Measurements from ENCODE around the gene PAK4.
"Not testable (repeated sequence)": the region's sequence is repeated elsewhere in the genome, so short reads cannot be mapped to it uniquely, and the experiment has no call there.

The PAK4 gene

GRCh38 chr19:39125554-39126311 is at the start of gene PAK4:
TSS of gene PAK4 (plus strand) at chr19:39125786. CDS start at chr19:39169554, 43,768 bp downstream.
- peak; percentile 97 for DNase-seq

GRCh38 chr19:39077323-39077722 is 48.3 kb upstream of the PAK4 start:
- DNase-seq: no peak

- no peak for DNase-seq
Measured at GRCh38 chr19:39078436-39079200, 47.0 kb upstream of the PAK4 start.

- no peak for DNase-seq
Measured at GRCh38 chr19:39080431-39080830, 45.2 kb upstream of the PAK4 start.

- DNase-seq: no peak
Measured at GRCh38 chr19:39082167-39082566, 43.4 kb upstream of the PAK4 start.

- no peak for DNase-seq
Measured at GRCh38 chr19:39082745-39083598, 42.6 kb upstream of the PAK4 start.

- DNase-seq: peak; percentile 5
Measured at GRCh38 chr19:39083599-39083982, 42.0 kb upstream of the PAK4 start.

GRCh38 chr19:39083983-39084731 is 41.4 kb upstream of the PAK4 start, which contains the start of gene ACP7:
TSS of gene ACP7 (plus strand) at chr19:39084368. CDS start at chr19:39085270, 902 bp downstream.
- DNase-seq: no peak

GRCh38 chr19:39084732-39085080 is 40.9 kb upstream of the PAK4 start:
- DNase-seq: no peak

- DNase-seq: no peak
Measured at GRCh38 chr19:39085392-39085791, 40.2 kb upstream of the PAK4 start.

GRCh38 chr19:39086386-39086785 is 39.2 kb upstream of the PAK4 start:
- DNase-seq: no peak

- no peak for DNase-seq
Measured at GRCh38 chr19:39087907-39088686, 37.5 kb upstream of the PAK4 start.

GRCh38 chr19:39090016-39090415 is 35.6 kb upstream of the PAK4 start:
- not testable (repeated sequence) for DNase-seq

- DNase-seq: no peak
Measured at GRCh38 chr19:39090881-39091280, 34.7 kb upstream of the PAK4 start.

GRCh38 chr19:39095799-39096540 is 29.6 kb upstream of the PAK4 start:
- not testable (repeated sequence) for DNase-seq

GRCh38 chr19:39097299-39097698 is 28.3 kb upstream of the PAK4 start:
- no peak for DNase-seq

GRCh38 chr19:39097721-39098120 is 27.9 kb upstream of the PAK4 start:
- DNase-seq: no peak

GRCh38 chr19:39098365-39099269 is 27.0 kb upstream of the PAK4 start:
- DNase-seq: no peak

- DNase-seq: no peak
Measured at GRCh38 chr19:39099341-39099740, 26.2 kb upstream of the PAK4 start.

Data from hematopoietic multipotent progenitor cell treated with erythropoietin and hydrocortisone succinate and interleukin-3 and kit ligand, for 8 days (in vitro differentiated cells).